RWPE1 (cell line): Measurements from ENCODE around the gene OR2F2.

Source experiments
- CTCF ChIA-PET: fragments of 350-600 bp; sonication (Branson Sonifier 250); formaldehyde crosslinking; extraction: SDS; loops from one replicate; lab custom pipeline; 2021; lab: Yijun Ruan, JAX
- POLR2A ChIA-PET: fragments of 400-600 bp; formaldehyde crosslinking; extraction: SDS; loops from one replicate; lab custom pipeline; 2020; ENCODE audit warnings: antibody characterized with exemption; ENCODE audit not compliant: low non-redundant PET; lab: Yijun Ruan, JAX
- DNase-seq: peaks from one replicate; pipeline ENCODE4 v3.0.0; 2012; ENCODE audit warnings: low spot score
- H3K27ac ChIP-seq: fragments of 450-650 bp; 2 replicates; pipeline ENCODE4 v1.5.1; 2017
- CTCF ChIP-seq: fragments of 450-650 bp; conservative IDR thresholded peaks from 2 replicates; pipeline ENCODE4 v1.5.1; 2017; ENCODE audit warnings: low read depth, mild to moderate bottlenecking

Gene OR2F2

DNA sequence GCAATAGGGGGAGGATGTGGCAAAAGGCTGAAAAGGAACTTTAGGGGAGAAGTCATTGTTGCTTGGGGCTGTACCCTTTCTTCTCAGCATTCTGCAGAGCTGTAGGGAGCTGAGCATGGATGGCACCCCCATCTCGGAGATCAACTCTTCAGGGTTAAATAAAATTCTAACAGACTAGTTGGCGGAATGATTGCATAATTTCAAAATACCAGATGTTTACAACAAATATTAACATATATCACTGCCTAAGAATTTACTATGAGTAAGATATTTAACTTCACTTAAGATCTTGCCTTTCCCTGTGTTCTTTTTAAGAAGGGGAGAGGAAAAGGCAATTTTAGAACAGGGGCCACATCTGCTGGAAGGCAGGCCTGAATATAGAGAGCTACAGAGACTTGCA is 19.1 kb downstream of the OR2F2 start:
- ChIA-PET CTCF (interaction anchor here (0.6 kb wide), 1 partner anchor 58 kb away, joined by 4 read pairs; no protein-coding TSS in a partner anchor), POLR2A (no interaction called here)
- no peak for TF ChIP-seq CTCF
- no peak for DNase-seq
- no peak overlapping the region for H3K27ac ChIP-seq

- H3K27ac ChIP-seq = no peak within 1 kb of the TSS
- CTCF ChIA-PET = interaction anchor here (0.6 kb wide), 1 partner anchor 57 kb away, joined by 4 read pairs; no protein-coding TSS in a partner anchor
- POLR2A ChIA-PET = no interaction called here
- no peak for TF ChIP-seq CTCF
- no peak for DNase-seq
These were observed 19.5 kb downstream of the OR2F2 start, which contains the start of gene OR2F1 for GRCh38 chr7:143954544-143954943. Gene OR2F1 (plus strand): TSS chr7:143954844. CDS start chr7:143959971, 5,127 bp downstream.

DNA sequence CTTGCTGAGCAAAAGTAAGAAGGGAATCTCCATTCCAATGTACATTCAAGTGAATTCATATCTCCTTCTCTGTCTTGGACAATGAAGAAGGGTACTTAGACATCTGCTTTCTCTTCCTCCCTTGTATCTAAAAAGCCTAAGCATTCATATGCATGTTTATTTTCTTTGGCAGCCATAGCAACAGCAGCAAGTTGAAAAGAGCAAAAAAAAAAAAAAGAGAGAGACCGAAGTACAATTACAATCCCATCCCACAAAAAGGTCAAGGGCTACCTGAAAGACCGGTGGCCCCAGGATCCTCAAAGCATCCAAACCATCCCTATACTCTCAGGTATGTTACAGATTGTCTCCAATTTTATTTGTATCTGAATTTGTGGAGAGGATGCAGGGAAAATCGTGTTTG is 23.7 kb downstream of the OR2F2 start:
- H3K27ac ChIP-seq = no peak overlapping the region
- ChIA-PET POLR2A (no interaction called here), CTCF (no interaction called here)
- no peak for TF ChIP-seq CTCF
- no peak for DNase-seq

GRCh38 chr7:143960813-143961610 is 26.0 kb downstream of the OR2F2 start:
- TF ChIP-seq CTCF = no peak
- ChIA-PET POLR2A (no interaction called here), CTCF (no interaction called here)
- no peak for DNase-seq
- H3K27ac ChIP-seq = no peak overlapping the region

DNA sequence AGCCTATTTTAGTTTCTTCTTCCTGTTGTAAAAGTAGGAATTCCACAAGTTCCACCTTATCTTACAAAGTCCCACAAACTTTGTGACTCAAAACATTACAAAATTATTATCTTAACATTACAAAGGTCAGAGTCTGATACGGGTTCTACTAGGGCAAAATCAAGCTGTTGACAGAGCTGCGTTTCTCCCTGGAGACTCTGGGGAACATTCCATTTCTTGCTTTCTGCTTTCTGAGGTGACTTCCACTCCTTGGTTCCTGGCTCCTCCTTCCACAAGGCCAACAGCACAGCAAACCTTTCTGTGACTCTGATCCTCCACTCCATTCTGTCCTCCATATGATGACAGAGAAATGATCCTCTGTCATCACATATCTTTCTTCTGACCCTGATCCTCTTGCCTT is 30.2 kb downstream of the OR2F2 start:
- no peak for TF ChIP-seq CTCF
- DNase-seq = no peak
- ChIA-PET CTCF (no interaction called here), POLR2A (no interaction called here)
- H3K27ac ChIP-seq = no peak overlapping the region

- ChIA-PET CTCF (no interaction called here), POLR2A (no interaction called here)
- no peak for DNase-seq
- no peak overlapping the region for H3K27ac ChIP-seq
- TF ChIP-seq CTCF = no peak
These were observed 32.4 kb downstream of the OR2F2 start for GRCh38 chr7:143967398-143967797.
